ENCODE measurements around the gene FNBP1. TPM values are rescaled to one million over a fixed set of nuclear protein-coding genes. Genes with fewer than 3 reads are reported as not detected.

The FNBP1 gene
- polyA plus RNA-seq, 3 donors = 37.6 to 60.7 (median 51.4) TPM

DNA sequence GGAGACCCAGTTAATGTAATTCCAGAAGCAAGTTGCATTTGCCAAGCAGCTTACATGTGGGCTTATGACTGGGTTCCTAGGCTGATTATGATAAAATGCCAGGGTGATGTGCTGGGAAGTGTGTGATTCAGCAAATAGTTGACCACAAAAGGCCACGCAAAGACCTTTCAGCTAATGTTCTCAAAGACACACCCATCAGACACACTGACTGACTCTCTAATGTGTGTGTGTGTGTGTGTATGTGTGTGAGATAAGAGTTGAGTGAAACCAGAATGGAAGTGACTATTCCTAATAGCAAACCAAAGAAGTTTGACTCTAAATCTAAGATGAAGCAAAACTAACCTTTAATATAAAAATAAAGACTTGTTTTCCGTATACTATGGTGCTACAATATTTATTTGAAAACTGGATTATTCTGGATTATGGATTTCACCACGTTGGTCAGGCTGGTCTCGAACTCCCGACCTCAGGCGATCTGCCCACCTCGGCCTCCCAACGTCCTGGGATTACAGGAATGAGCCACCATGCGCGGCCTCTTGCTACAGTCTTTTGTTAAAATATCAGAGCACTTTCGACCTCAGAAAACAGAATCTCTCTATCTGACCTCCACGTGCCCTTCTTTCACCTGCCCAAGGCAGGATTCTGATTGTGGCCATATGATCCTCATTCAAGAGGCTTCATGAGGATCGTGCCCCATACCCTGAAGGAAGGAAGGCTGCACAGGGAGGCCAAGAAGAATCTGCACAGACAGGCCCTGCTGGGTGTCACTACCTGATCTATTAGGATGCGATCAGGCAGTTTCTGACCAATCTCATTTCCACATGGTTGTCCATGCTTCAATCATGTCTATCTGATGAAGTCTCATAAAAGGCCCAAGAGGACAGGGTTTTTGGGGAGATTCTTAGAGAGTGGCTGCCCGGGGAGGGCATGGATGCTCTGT is 132.1 kb downstream of the FNBP1 start:
- no peak overlapping the region for H3K4me2 ChIP-seq (replicated peaks; ENCODE audit: extremely low read depth, low read length, poor library complexity, severe bottlenecking)
- no peaks in the 10 kb centered on the region for H4K20me1 ChIP-seq (ENCODE audit: insufficient read depth, low read length)
- Mint-ChIP-seq H3K27ac (peak overlapping the region; percentile 75 to 91 (median 83)), H3K27me3 (ENCODE audit: low read depth in 3 of 3) (peaks cover 0 to 3% (median 1%) of the 10 kb centered on the region in 3 donors), H3K36me3 (peaks cover 59 to 85% of the 10 kb centered on the region in 2 donors), H3K4me3 (no peak overlapping the region), H3K9me3 (peaks cover 0 to 2% (median 0%) of the 10 kb centered on the region in 7 donors), H3K4me1 (peaks cover 12% of the 10 kb centered on the region)
- peak; percentile 52 to 82 (median 67) for DNase-seq
- no peaks in the 10 kb centered on the region for H3K9me3 ChIP-seq (replicated peaks in 1 of 2; ENCODE audit: control insufficient read depth in 1 of 2, insufficient read depth in 1 of 2, low read length in 2 of 2)
- H2AFZ ChIP-seq (ENCODE audit: insufficient read depth, low read depth, low read length, poor library complexity, severe bottlenecking) = no peak overlapping the region
- H3K79me2 ChIP-seq (ENCODE audit: insufficient read depth, low read length) = peaks cover 23% of the 10 kb centered on the region
- H3K36me3 ChIP-seq (replicated peaks in 1 of 2; ENCODE audit: control insufficient read depth in 1 of 2, insufficient read depth in 2 of 2, low read length in 2 of 2) = peaks cover 46 to 85% of the 10 kb centered on the region in 2 donors
- H3K27me3 ChIP-seq (ENCODE audit: control insufficient read depth in 2 of 2, insufficient read depth in 2 of 2, low read length in 2 of 2) = no peaks in the 10 kb centered on the region
- H3K4me3 ChIP-seq (replicated peaks in 1 of 3; ENCODE audit: low read depth in 2 of 3, low read length in 3 of 3) = no peak overlapping the region
- H3K9ac ChIP-seq (ENCODE audit: insufficient read depth, low read length, poor library complexity, severe bottlenecking) = no peak overlapping the region
- peaks cover 10 to 11% of the 10 kb centered on the region in 2 donors for H3K4me1 ChIP-seq (ENCODE audit: control insufficient read depth in 1 of 2, insufficient read depth in 2 of 2, low read length in 2 of 2)
- TF ChIP-seq, protein P1, sequence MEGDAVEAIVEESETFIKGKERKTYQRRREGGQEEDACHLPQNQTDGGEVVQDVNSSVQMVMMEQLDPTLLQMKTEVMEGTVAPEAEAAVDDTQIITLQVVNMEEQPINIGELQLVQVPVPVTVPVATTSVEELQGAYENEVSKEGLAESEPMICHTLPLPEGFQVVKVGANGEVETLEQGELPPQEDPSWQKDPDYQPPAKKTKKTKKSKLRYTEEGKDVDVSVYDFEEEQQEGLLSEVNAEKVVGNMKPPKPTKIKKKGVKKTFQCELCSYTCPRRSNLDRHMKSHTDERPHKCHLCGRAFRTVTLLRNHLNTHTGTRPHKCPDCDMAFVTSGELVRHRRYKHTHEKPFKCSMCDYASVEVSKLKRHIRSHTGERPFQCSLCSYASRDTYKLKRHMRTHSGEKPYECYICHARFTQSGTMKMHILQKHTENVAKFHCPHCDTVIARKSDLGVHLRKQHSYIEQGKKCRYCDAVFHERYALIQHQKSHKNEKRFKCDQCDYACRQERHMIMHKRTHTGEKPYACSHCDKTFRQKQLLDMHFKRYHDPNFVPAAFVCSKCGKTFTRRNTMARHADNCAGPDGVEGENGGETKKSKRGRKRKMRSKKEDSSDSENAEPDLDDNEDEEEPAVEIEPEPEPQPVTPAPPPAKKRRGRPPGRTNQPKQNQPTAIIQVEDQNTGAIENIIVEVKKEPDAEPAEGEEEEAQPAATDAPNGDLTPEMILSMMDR (IDR thresholded peaks at IDR 0.05) = no peak
- intact Hi-C loops (cut with micrococcal nuclease) = no loop called here
- 91% methylated on average over 10 of the region's 15 CpGs for WGBS (ENCODE audit: insufficient coverage)
- peak overlapping the region; percentile 8 to 70 for H3K27ac ChIP-seq (ENCODE audit: low read depth in 1 of 2, low read length in 2 of 2)

DNA sequence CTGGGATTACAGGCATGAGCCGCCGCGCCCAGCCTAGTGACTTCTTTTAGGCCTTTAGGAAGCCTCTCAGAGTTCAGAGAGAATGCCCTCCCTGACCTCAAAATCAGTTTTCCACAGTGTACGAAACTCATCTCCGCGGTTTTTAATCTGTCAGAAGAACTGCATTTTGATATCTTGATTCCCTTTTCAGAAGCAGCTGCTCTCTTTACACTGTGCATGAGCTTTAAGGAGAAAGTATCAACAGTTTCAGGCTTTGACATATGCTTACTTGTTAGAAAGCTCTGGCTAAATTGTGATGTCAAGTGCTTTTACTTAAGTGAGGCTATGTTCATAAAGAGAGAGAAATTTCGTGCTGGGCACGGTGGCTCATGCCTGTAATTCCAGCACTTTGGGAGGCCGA is 133.1 kb downstream of the FNBP1 start:
- TF ChIP-seq, protein P1 (IDR thresholded peaks at IDR 0.05) = no peak
- H3K36me3 Mint-ChIP-seq = peaks cover 56 to 85% of the 10 kb centered on the region in 2 donors
- 97% methylated on average over 7 of the region's 9 CpGs for WGBS (ENCODE audit: insufficient coverage)

More for the DNA sequence above, 133.1 kb downstream of the FNBP1 start:
- Histone ChIP-seq H3K4me1 (ENCODE audit: control insufficient read depth in 1 of 2, insufficient read depth in 2 of 2, low read length in 2 of 2) (peaks cover 10 to 11% of the 10 kb centered on the region in 2 donors), H3K9ac (ENCODE audit: insufficient read depth, low read length, poor library complexity, severe bottlenecking) (no peak overlapping the region), H4K20me1 (ENCODE audit: insufficient read depth, low read length) (no peaks in the 10 kb centered on the region), H3K4me3 (replicated peaks in 1 of 3; ENCODE audit: low read depth in 2 of 3, low read length in 3 of 3) (no peak overlapping the region), H3K27ac (ENCODE audit: low read depth in 1 of 2, low read length in 2 of 2) (peak overlapping the region in 1 of 2 donors; percentile 15), H3K4me2 (replicated peaks; ENCODE audit: extremely low read depth, low read length, poor library complexity, severe bottlenecking) (no peak overlapping the region), H3K36me3 (replicated peaks in 1 of 2; ENCODE audit: control insufficient read depth in 1 of 2, insufficient read depth in 2 of 2, low read length in 2 of 2) (peaks cover 47 to 82% of the 10 kb centered on the region in 2 donors), H3K27me3 (ENCODE audit: control insufficient read depth in 2 of 2, insufficient read depth in 2 of 2, low read length in 2 of 2) (no peaks in the 10 kb centered on the region), H3K79me2 (ENCODE audit: insufficient read depth, low read length) (peaks cover 13% of the 10 kb centered on the region), H2AFZ (ENCODE audit: insufficient read depth, low read depth, low read length, poor library complexity, severe bottlenecking) (no peak overlapping the region), H3K9me3 (replicated peaks in 1 of 2; ENCODE audit: control insufficient read depth in 1 of 2, insufficient read depth in 1 of 2, low read length in 2 of 2) (no peaks in the 10 kb centered on the region)
- DNase-seq = no peak
- peak overlapping the region in 4 of 7 donors; percentile 25 to 77 (median 52) for H3K27ac Mint-ChIP-seq
- intact Hi-C loops (cut with micrococcal nuclease) = no loop called here
- peaks cover 12% of the 10 kb centered on the region for H3K4me1 Mint-ChIP-seq
- peaks cover 0 to 3% (median 1%) of the 10 kb centered on the region in 3 donors for H3K27me3 Mint-ChIP-seq (ENCODE audit: low read depth in 3 of 3)
- peaks cover 0 to 2% (median 0%) of the 10 kb centered on the region in 7 donors for H3K9me3 Mint-ChIP-seq
- no peak overlapping the region for H3K4me3 Mint-ChIP-seq
